AG09309 (cell line): Measurements from ENCODE around the gene EXOC3.

ENCODE experiments used
- DNase-seq: peaks from one replicate; pipeline ENCODE4 v3.0.0-alpha.2; 2010; ENCODE audit warnings: low read depth
- H3K4me3 ChIP-seq: 2 replicates; pipeline ENCODE4 v1.5.1; 2011; ENCODE audit warnings: mild to moderate bottlenecking, low read depth, low read length, moderate library complexity; ENCODE audit not compliant: control insufficient read depth
- CTCF ChIP-seq: IDR thresholded peaks from 2 replicates; pipeline ENCODE4 v1.5.1; 2011; ENCODE audit warnings: mild to moderate bottlenecking, low read depth, low read length, inconsistent platforms; ENCODE audit not compliant: insufficient read depth, control insufficient read depth; ENCODE audit errors: missing control alignments

Gene EXOC3

GRCh38 chr5:448061-448765 is 5.2 kb downstream of the EXOC3 start:
- H3K4me3 ChIP-seq = no peak overlapping the region
- no peak for DNase-seq
- no peak for TF ChIP-seq CTCF

GRCh38 chr5:448766-449090 is 5.8 kb downstream of the EXOC3 start:
- no peak for TF ChIP-seq CTCF
- DNase-seq = no peak
- no peak overlapping the region for H3K4me3 ChIP-seq

GRCh38 chr5:449151-449550 is 6.2 kb downstream of the EXOC3 start:
- no peak for TF ChIP-seq CTCF
- no peak overlapping the region for H3K4me3 ChIP-seq
- no peak for DNase-seq

GRCh38 chr5:451587-452458 is 8.8 kb downstream of the EXOC3 start:
- no peak for TF ChIP-seq CTCF
- DNase-seq = no peak
- no peak overlapping the region for H3K4me3 ChIP-seq

- no peak for DNase-seq
- TF ChIP-seq CTCF = no peak
- no peak overlapping the region for H3K4me3 ChIP-seq
These were observed 10.2 kb downstream of the EXOC3 start for GRCh38 chr5:452978-453710.

- no peak for DNase-seq
- H3K4me3 ChIP-seq = no peak overlapping the region
- TF ChIP-seq CTCF = no peak
These were observed 10.9 kb downstream of the EXOC3 start for GRCh38 chr5:453725-454481.
